ENCODE results near the gene ATF7.

GRCh38 chr12:53603196-53603595 is 23.0 kb downstream of the ATF7 start:
- TF ChIP-seq POLR2A (IDR thresholded peaks at IDR 0.05; ENCODE audit: low read depth, low read length) (no peak), POLR2AphosphoS5 (IDR thresholded peaks at IDR 0.05; ENCODE audit: low read depth, low read length) (no peak), TAF1 (IDR thresholded peaks at IDR 0.05; ENCODE audit: low read depth, low read length) (no peak), SPI1 (IDR thresholded peaks at IDR 0.05; ENCODE audit: low read depth, low read length) (no peak), POU2F2 (IDR thresholded peaks at IDR 0.05; ENCODE audit: low read depth, low read length) (no peak), PAX5 (IDR thresholded peaks at IDR 0.05; ENCODE audit: insufficient read depth, low read length, severe bottlenecking) (no peak)
